Measurements from ENCODE around the gene KATNB1.

KATNB1 gene

DNA sequence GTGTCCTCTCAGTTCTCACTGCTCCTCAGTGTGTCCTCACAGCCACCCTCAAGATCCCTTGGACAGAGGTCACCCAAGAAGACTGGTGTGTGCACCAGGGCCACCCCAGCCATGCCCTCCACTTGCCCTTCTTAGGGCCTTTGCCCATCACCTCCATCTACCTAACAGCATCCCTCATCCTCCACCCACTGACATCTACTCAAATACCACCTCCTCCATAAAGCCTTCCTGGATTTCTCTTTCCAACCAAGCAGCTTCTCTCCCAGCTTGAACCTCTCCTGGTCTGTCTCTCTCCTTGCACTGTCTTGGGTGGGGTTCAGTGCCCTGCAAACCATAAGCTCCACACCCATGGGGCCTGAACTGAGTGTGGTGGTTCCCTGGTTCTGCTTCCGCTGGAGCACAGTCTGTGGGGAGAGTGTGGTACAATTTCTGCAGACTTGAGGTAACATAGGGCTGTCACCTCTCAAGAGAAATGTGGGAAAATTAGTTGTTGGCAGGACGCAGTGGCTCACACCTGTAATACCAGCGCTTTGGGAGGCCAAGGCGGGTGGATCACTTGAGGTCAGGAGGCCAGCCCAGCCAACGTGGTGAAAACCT, 14.4 kb downstream of the KATNB1 start:
- Histone ChIP-seq H3K4me1 (ENCODE audit: control insufficient read depth, insufficient read depth, low read length) (no peaks in the 10 kb centered on the region), H3K36me3 (ENCODE audit: control insufficient read depth, insufficient read depth, low read length) (no peaks in the 10 kb centered on the region), H3K4me3 (ENCODE audit: low read length) (no peak overlapping the region), H3K27me3 (ENCODE audit: control insufficient read depth, insufficient read depth, low read length) (no peaks in the 10 kb centered on the region), H3K9me3 (ENCODE audit: control insufficient read depth, low read length) (no peaks in the 10 kb centered on the region), H3K9ac (ENCODE audit: low read length) (no peak overlapping the region)

DNA sequence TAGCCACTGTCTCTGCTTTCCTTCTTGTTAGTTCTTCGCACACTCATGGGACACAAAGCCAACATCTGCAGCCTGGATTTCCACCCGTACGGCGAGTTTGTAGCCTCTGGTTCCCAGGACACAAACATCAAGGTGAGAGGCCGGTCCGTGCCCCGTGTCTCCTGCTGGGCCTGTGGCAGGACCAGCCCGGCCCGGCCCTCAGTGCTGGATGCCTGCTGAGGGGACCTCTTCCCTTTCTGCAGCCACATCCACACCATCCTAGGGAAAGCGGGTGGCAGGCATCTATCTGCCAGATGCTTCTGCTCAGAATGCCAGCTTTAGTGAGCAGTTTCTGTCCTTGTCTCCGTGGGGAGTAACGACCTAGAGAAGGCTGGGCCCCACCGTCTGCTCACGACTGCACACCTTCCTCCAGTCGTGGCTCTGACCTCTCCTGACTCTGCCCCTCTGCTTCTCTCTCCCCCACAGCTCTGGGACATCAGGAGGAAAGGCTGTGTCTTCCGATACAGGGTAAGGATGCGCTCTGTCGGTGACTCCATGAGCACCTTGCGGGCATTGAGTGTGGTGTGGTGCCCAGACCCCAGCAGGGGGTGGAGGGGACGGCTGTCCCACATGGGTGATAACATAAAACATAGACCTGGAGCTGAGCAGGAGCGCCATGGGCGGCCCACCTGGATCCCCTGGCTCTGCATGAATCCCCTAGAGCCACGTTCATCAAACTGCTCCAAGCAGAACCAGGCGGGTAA, 15.4 kb downstream of the KATNB1 start:
- H3K36me3 ChIP-seq (ENCODE audit: control insufficient read depth, insufficient read depth, low read length) = no peaks in the 10 kb centered on the region

DNA sequence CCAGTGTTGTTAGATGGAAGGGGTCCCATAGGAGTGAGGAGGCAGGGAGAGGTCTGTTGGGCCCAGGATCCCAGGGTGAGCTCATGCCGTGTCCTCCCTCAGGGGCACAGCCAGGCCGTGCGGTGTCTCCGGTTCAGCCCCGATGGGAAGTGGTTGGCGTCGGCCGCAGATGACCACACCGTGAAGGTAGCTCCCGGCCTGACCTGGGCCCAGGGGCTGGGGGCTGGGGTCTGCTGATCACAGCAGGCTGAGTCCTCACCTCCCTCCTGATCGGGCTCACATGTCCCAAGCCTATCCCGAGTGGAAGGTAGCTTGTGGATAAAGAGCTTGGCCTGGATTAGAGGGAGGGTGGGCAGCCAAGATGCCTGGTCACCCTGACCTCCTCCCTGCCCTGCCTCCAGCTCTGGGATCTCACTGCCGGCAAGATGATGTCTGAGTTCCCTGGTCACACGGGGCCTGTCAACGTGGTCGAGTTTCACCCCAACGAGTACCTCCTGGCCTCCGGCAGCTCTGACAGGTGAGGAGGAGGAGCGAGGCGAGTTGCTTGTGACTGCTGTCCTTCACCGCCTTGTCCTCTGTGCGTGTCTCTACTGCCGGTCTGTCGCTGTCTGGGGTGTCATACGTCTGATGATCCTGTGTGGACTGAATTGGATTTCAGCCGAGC, 16.1 kb downstream of the KATNB1 start:
- no peaks in the 10 kb centered on the region for H3K9me3 ChIP-seq (ENCODE audit: control insufficient read depth, low read length)
- no peaks in the 10 kb centered on the region for H3K36me3 ChIP-seq (ENCODE audit: control insufficient read depth, insufficient read depth, low read length)
- H3K4me3 ChIP-seq (ENCODE audit: low read length) = no peak overlapping the region
- no peaks in the 10 kb centered on the region for H3K4me1 ChIP-seq (ENCODE audit: control insufficient read depth, insufficient read depth, low read length)
- H3K27me3 ChIP-seq (ENCODE audit: control insufficient read depth, insufficient read depth, low read length) = no peaks in the 10 kb centered on the region
- no peak overlapping the region for H3K9ac ChIP-seq (ENCODE audit: low read length)

More for the DNA sequence above, 15.4 kb downstream of the KATNB1 start:
- no peaks in the 10 kb centered on the region for H3K9me3 ChIP-seq (ENCODE audit: control insufficient read depth, low read length)
- H3K9ac ChIP-seq (ENCODE audit: low read length) = no peak overlapping the region
- no peak overlapping the region for H3K4me3 ChIP-seq (ENCODE audit: low read length)
- H3K27me3 ChIP-seq (ENCODE audit: control insufficient read depth, insufficient read depth, low read length) = no peaks in the 10 kb centered on the region
- no peaks in the 10 kb centered on the region for H3K4me1 ChIP-seq (ENCODE audit: control insufficient read depth, insufficient read depth, low read length)

DNA sequence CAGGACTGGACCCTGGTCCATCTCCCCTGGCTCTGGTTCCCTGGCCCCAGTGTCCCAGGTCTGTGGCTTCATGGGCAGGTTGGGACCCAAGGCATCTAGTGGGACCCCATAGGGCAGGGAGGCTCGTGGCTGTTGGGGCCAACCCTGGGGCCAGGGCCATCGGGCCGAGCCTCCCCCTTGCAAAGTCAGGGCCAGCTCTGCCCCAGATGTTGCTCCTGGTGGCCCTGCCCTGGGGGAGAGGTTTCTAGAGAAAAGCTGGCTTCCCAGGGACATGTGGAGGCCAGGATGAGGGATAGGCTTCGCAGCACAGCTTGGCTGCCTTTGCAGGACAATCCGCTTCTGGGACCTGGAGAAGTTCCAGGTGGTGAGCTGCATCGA, 16.6 kb downstream of the KATNB1 start:
- no peaks in the 10 kb centered on the region for H3K27me3 ChIP-seq (ENCODE audit: control insufficient read depth, insufficient read depth, low read length)
- H3K4me3 ChIP-seq (ENCODE audit: low read length) = no peak overlapping the region
- H3K9me3 ChIP-seq (ENCODE audit: control insufficient read depth, low read length) = no peaks in the 10 kb centered on the region
- no peaks in the 10 kb centered on the region for H3K4me1 ChIP-seq (ENCODE audit: control insufficient read depth, insufficient read depth, low read length)
- no peak overlapping the region for H3K9ac ChIP-seq (ENCODE audit: low read length)
- H3K36me3 ChIP-seq (ENCODE audit: control insufficient read depth, insufficient read depth, low read length) = no peaks in the 10 kb centered on the region

DNA sequence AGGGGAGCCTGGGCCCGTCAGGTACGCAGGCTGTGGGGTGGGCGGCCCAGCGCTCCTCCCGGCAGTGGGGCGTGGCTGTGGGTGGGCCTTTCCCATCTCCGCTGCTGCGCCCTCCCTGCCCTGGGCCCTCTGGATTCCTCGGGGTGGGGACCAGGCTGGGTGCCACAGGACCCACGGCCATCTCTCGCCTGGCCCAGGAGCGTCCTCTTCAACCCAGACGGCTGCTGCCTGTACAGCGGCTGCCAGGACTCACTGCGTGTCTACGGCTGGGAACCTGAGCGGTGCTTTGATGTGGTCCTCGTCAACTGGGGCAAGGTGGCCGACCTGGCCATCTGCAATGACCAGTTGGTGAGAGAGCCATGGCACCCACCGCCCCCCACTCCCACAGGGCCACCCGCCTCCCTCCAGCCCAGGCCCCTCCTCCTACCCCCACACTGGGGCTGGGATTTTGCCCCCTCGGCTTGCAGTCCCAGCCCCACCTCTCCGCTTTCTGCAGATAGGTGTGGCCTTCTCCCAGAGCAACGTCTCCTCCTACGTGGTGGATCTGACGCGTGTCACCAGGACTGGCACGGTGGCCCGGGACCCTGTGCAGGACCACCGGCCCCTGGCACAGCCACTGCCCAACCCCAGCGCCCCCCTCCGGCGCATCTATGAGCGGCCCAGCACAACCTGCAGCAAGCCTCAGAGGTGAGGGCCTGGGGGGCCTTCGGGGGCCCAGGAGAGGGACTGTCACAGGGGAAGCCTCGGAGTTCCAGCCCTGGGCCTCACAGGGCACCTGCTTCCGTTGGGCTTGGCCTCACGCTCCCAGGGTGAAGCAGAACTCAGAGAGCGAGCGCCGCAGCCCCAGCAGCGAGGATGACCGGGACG, 17.2 kb downstream of the KATNB1 start:
- no peaks in the 10 kb centered on the region for H3K36me3 ChIP-seq (ENCODE audit: control insufficient read depth, insufficient read depth, low read length)
- H3K9me3 ChIP-seq (ENCODE audit: control insufficient read depth, low read length) = no peaks in the 10 kb centered on the region
- H3K4me1 ChIP-seq (ENCODE audit: control insufficient read depth, insufficient read depth, low read length) = no peaks in the 10 kb centered on the region
- no peak overlapping the region for H3K4me3 ChIP-seq (ENCODE audit: low read length)
- no peak overlapping the region for H3K9ac ChIP-seq (ENCODE audit: low read length)
- no peaks in the 10 kb centered on the region for H3K27me3 ChIP-seq (ENCODE audit: control insufficient read depth, insufficient read depth, low read length)

DNA sequence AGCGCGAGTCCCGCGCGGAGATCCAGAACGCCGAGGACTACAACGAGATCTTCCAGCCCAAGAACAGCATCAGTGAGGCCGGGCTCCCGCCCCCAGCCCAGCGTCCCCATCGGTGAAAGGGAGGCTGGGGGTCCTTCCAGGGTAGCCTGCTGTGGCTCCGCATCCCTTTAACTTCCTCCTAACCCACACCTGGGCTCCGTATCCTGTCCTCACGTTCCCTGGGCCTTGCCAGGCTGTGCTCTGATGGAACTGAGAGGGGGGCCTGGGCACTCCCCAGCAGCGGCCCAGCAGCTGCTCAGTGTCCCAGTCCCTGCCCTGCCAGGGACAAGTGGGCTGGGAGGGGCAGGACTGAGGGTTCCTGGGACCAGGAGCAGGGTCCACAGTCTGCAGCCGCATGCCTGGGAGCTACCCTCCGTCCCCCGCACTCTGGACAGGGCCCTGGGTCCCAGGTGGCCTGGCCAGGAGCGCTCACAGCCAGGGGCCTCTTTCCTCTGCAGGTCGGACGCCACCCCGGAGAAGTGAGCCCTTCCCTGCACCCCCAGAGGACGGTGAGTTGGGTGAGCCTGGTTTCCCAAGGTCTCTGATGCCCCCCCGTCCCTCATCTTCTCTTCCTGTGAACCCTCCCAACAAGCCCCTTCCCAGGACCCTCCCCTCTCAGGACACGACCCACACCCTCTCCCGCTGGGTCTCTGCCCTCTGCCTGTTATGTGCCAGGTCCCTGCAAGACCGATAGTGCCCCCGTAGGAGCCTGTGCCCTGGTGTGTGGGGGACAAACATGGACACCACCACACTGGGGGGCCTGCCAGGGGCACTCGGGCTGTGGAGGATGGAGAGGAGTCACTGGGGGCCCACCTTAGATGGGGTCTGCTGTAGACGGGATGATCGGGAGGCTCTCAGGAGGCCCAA, 18.1 kb downstream of the KATNB1 start:
- H3K36me3 ChIP-seq (ENCODE audit: control insufficient read depth, insufficient read depth, low read length) = no peaks in the 10 kb centered on the region
- H3K4me1 ChIP-seq (ENCODE audit: control insufficient read depth, insufficient read depth, low read length) = no peaks in the 10 kb centered on the region
- no peaks in the 10 kb centered on the region for H3K9me3 ChIP-seq (ENCODE audit: control insufficient read depth, low read length)
- H3K4me3 ChIP-seq (ENCODE audit: low read length) = no peak overlapping the region
- H3K9ac ChIP-seq (ENCODE audit: low read length) = no peak overlapping the region
- H3K27me3 ChIP-seq (ENCODE audit: control insufficient read depth, insufficient read depth, low read length) = no peaks in the 10 kb centered on the region

DNA sequence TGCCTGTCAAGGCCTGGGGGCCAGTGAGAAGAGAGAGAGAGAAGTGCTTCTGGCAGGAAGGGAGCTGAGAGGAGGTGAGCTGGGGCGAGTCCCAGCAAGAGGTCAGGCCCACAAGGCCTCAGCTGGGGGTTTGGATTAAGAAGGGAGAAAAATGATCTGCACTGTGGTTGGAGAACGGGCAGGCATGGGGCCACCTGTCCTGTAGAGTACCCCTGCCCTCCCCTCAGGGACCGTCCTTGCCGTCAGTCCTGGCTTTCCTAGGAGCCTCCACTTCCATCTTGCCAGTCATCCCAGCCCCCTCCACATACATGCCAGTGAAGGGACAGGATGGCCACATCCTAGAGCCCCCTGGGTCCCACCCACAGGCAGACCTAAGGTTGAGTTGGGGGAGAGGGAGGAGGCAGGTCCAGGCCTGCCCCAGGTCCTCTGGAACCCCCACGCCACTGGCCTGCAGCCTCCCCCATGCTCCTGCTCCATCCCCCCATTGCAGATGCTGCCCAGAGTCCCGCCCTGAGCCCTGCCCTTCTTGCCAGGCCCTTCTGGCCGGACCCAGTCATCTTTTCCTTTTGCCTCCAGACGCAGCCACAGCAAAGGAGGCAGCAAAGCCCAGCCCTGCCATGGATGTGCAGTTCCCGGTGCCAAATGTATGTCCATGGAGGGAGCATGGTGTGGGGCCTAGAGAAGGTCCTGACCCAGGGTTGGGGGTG, 18.9 kb downstream of the KATNB1 start:
- Histone ChIP-seq H3K4me1 (ENCODE audit: control insufficient read depth, insufficient read depth, low read length) (no peaks in the 10 kb centered on the region), H3K9ac (ENCODE audit: low read length) (no peak overlapping the region), H3K9me3 (ENCODE audit: control insufficient read depth, low read length) (no peaks in the 10 kb centered on the region), H3K36me3 (ENCODE audit: control insufficient read depth, insufficient read depth, low read length) (no peaks in the 10 kb centered on the region), H3K27me3 (ENCODE audit: control insufficient read depth, insufficient read depth, low read length) (no peaks in the 10 kb centered on the region), H3K4me3 (ENCODE audit: low read length) (no peak overlapping the region)

DNA sequence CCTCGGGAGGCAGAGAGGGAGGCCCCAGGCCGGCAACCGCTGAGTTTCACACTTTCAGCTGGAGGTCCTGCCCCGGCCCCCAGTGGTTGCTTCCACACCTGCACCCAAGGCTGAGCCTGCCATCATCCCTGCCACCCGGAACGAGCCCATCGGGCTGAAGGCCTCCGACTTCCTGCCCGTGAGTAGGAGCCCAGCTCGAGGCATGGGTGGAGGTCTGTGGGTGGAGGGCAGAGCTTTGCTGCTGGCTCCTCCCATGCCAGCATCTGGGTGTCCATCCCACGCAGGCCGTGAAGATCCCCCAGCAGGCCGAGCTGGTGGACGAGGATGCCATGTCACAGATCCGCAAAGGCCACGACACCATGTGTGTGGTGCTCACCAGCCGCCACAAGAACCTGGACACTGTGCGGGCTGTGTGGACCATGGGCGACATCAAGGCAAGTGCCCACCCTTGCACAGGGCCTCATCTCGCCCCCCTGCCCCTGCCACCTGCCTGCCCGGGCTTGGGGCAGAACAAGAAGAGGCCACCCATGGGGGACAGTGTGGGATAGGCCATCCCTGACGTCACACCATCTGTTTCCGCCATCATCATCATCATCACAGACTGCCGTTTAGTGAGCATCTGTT, 19.6 kb downstream of the KATNB1 start:
- no peak overlapping the region for H3K4me3 ChIP-seq (ENCODE audit: low read length)
- H3K36me3 ChIP-seq (ENCODE audit: control insufficient read depth, insufficient read depth, low read length) = no peaks in the 10 kb centered on the region
- H3K9ac ChIP-seq (ENCODE audit: low read length) = no peak overlapping the region
- H3K27me3 ChIP-seq (ENCODE audit: control insufficient read depth, insufficient read depth, low read length) = no peaks in the 10 kb centered on the region
- no peaks in the 10 kb centered on the region for H3K9me3 ChIP-seq (ENCODE audit: control insufficient read depth, low read length)
- H3K4me1 ChIP-seq (ENCODE audit: control insufficient read depth, insufficient read depth, low read length) = no peaks in the 10 kb centered on the region

DNA sequence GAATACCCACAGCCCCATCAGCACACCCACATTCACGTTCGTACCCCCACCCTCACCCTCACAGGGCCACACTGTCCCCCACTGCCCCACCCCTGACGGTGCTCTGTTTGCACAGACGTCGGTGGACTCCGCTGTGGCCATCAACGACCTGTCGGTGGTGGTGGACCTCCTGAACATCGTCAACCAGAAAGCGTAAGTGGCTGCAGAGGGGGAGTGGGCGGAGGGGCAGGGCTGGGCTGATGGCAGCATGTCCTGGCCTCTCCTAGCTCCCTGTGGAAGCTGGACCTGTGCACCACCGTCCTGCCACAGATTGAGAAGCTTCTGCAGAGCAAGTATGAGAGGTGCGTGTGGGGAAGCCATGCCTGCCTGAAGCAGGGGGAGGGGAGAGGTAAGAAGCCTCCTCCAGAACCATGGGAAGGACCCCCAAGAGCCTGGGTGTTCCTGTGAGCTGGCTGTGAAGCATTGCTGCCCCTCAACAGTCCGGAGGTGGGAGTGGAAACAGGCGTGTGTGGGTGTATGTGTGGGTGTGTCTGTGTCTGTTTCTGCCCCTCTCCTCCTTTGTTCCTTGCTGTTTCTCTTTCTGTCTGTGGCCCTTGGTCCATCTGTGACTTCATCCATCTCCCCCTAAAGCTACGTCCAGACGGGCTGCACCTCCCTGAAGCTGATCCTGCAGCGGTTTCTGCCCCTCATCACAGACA, 20.3 kb downstream of the KATNB1 start:
- Histone ChIP-seq H3K4me3 (ENCODE audit: low read length) (no peak overlapping the region), H3K27me3 (ENCODE audit: control insufficient read depth, insufficient read depth, low read length) (no peaks in the 10 kb centered on the region), H3K9me3 (ENCODE audit: control insufficient read depth, low read length) (no peaks in the 10 kb centered on the region), H3K9ac (ENCODE audit: low read length) (no peak overlapping the region), H3K4me1 (ENCODE audit: control insufficient read depth, insufficient read depth, low read length) (no peaks in the 10 kb centered on the region), H3K36me3 (ENCODE audit: control insufficient read depth, insufficient read depth, low read length) (no peaks in the 10 kb centered on the region)

Data from mucosa of stomach (tissue), 1 donor.